SH-SY5Y (cell line): ENCODE results near the gene EVC2.

Experiments
- GATA2 ChIP-seq: IDR thresholded peaks from 2 replicates; pipeline ENCODE4 v1.6.1; 2011; ENCODE audit warnings: mild to moderate bottlenecking, low read depth, low read length
- GATA3 ChIP-seq: IDR thresholded peaks from 2 replicates; pipeline ENCODE4 v1.6.1; 2011; ENCODE audit warnings: low read depth, mild to moderate bottlenecking, low read length, moderate library complexity

DNA sequence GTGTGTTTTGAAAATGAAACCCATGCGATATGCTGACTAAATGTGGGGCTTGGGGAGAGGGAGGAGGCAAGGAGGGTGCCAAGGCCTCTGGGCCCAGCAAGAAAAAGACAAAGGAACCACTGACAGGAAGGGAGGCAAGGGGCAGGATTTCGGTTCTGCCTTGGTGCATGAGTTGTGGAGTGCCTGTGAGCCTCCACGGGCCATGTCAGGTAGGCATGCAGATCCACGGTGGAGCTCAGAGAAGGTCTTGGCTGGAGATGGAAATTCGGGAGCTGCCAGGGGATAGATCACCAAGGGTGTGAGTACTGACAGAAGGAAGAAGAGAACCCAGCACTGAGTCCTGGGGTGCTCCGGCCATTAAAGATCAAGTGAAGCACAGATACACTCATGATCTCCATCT lies 4.1 kb downstream of the EVC2 start:
- no peak for TF ChIP-seq GATA3
- no peak for TF ChIP-seq GATA2
